Skeletal muscle tissue (tissue), 4 donors: Measurements from ENCODE around the gene PHYKPL. TPM values are rescaled to one million over a fixed set of nuclear protein-coding genes. Genes with fewer than 3 reads are reported as not detected.

Source experiments
- H3K27ac ChIP-seq: one replicate; pipeline ENCODE4 v1.7.0; 2013; ENCODE audit warnings: mild to moderate bottlenecking, low read depth, low read length, inconsistent platforms
- H3K27me3 ChIP-seq, 3 donors: one replicate each; pipeline ENCODE4 v1.7.0; 2013; ENCODE audit warnings: low read length in 3 of 3; ENCODE audit not compliant: control insufficient read depth in 3 of 3, insufficient read depth in 3 of 3
- H3K36me3 ChIP-seq, 3 donors: one replicate each; pipeline ENCODE4 v1.7.0; 2013; ENCODE audit warnings: low read length in 3 of 3; ENCODE audit not compliant: control insufficient read depth in 3 of 3, insufficient read depth in 3 of 3
- H3K4me1 ChIP-seq, 3 donors: one replicate each; pipeline ENCODE4 v1.7.0; 2013; ENCODE audit warnings: low read length in 3 of 3, mild to moderate bottlenecking in 3 of 3; ENCODE audit not compliant: control insufficient read depth in 3 of 3, insufficient read depth in 3 of 3
- H3K4me3 ChIP-seq, 3 donors: one replicate each; pipeline ENCODE4 v1.7.0; 2013; ENCODE audit warnings: low read length in 3 of 3
- H3K9ac ChIP-seq, 3 donors: one replicate each; pipeline ENCODE4 v1.7.0; 2013; ENCODE audit warnings: low read length in 3 of 3, mild to moderate bottlenecking in 3 of 3, moderate library complexity in 2 of 3, low read depth in 1 of 3
- H3K9me3 ChIP-seq, 3 donors: one replicate each; pipeline ENCODE4 v1.7.0; 2013; ENCODE audit warnings: low read length in 3 of 3; ENCODE audit not compliant: control insufficient read depth in 3 of 3
- total RNA-seq: library from RNA; depleted of rRNA; stranded (reverse); fragments of >200 nt; gene quantifications from one replicate; pipeline ENCODE4 v1.2.3, GENCODE V29; 2014
- donor health status: Osteomylitis.

The PHYKPL gene
- total RNA-seq, 1 donor from 2014 or later = 38.1 TPM

- no peaks in the 10 kb centered on the region for H3K9me3 ChIP-seq
- no peaks in the 10 kb centered on the region for H3K27me3 ChIP-seq
- H3K36me3 ChIP-seq = no peaks in the 10 kb centered on the region
- H3K4me3 ChIP-seq = no peak overlapping the region
- no peaks in the 10 kb centered on the region for H3K4me1 ChIP-seq
- H3K9ac ChIP-seq = no peak overlapping the region
- no peak overlapping the region for H3K27ac ChIP-seq
These were observed 52.3 kb downstream of the PHYKPL start for GRCh38 chr5:178180141-178180863.

- Histone ChIP-seq H3K4me1 (no peaks in the 10 kb centered on the region), H3K9me3 (no peaks in the 10 kb centered on the region), H3K27ac (no peak overlapping the region), H3K4me3 (no peak overlapping the region), H3K9ac (no peak overlapping the region), H3K27me3 (no peaks in the 10 kb centered on the region), H3K36me3 (no peaks in the 10 kb centered on the region)
These were observed 55.0 kb downstream of the PHYKPL start for GRCh38 chr5:178177569-178177968.

GRCh38 chr5:178176791-178177190 is 55.8 kb downstream of the PHYKPL start:
- Histone ChIP-seq H3K36me3 (no peaks in the 10 kb centered on the region), H3K27ac (no peak overlapping the region), H3K9me3 (no peaks in the 10 kb centered on the region), H3K4me1 (no peaks in the 10 kb centered on the region), H3K27me3 (no peaks in the 10 kb centered on the region), H3K9ac (no peak overlapping the region), H3K4me3 (no peak overlapping the region)

- Histone ChIP-seq H3K9ac (no peak overlapping the region), H3K4me3 (no peak overlapping the region), H3K27ac (no peak overlapping the region), H3K4me1 (no peaks in the 10 kb centered on the region), H3K27me3 (peaks cover 0 to 3% (median 0%) of the 10 kb centered on the region in 3 donors), H3K9me3 (no peaks in the 10 kb centered on the region), H3K36me3 (no peaks in the 10 kb centered on the region)
These were observed 58.1 kb downstream of the PHYKPL start for GRCh38 chr5:178174456-178174855.

- Histone ChIP-seq H3K9ac (no peak overlapping the region), H3K4me3 (no peak overlapping the region), H3K27ac (no peak overlapping the region), H3K9me3 (no peaks in the 10 kb centered on the region), H3K36me3 (no peaks in the 10 kb centered on the region), H3K4me1 (no peaks in the 10 kb centered on the region), H3K27me3 (peaks cover 3 to 12% (median 9%) of the 10 kb centered on the region in 3 donors)
These were observed 62.1 kb downstream of the PHYKPL start for GRCh38 chr5:178170455-178170854.

GRCh38 chr5:178165581-178165980 is 67.0 kb downstream of the PHYKPL start:
- no peaks in the 10 kb centered on the region for H3K9me3 ChIP-seq
- peaks cover 12 to 34% (median 32%) of the 10 kb centered on the region in 3 donors for H3K27me3 ChIP-seq
- peaks cover 0 to 8% (median 8%) of the 10 kb centered on the region in 3 donors for H3K4me1 ChIP-seq
- H3K9ac ChIP-seq = no peak overlapping the region
- no peaks in the 10 kb centered on the region for H3K36me3 ChIP-seq
- H3K27ac ChIP-seq = no peak overlapping the region
- H3K4me3 ChIP-seq = no peak overlapping the region

- Histone ChIP-seq H3K27me3 (peaks cover 12 to 34% (median 29%) of the 10 kb centered on the region in 3 donors), H3K36me3 (no peaks in the 10 kb centered on the region), H3K9ac (peak overlapping the region in 2 of 3 donors; percentile 23 to 57), H3K4me3 (peak overlapping the region; percentile 49 to 65 (median 58)), H3K9me3 (no peaks in the 10 kb centered on the region), H3K4me1 (peaks cover 0 to 8% (median 8%) of the 10 kb centered on the region in 3 donors), H3K27ac (no peak overlapping the region)
These were observed 68.5 kb downstream of the PHYKPL start for GRCh38 chr5:178163772-178164735.

GRCh38 chr5:178162481-178162880 is 70.1 kb downstream of the PHYKPL start:
- H3K9ac ChIP-seq = no peak overlapping the region
- H3K9me3 ChIP-seq = no peaks in the 10 kb centered on the region
- H3K36me3 ChIP-seq = no peaks in the 10 kb centered on the region
- no peak overlapping the region for H3K27ac ChIP-seq
- no peak overlapping the region for H3K4me3 ChIP-seq
- peaks cover 0 to 8% (median 8%) of the 10 kb centered on the region in 3 donors for H3K4me1 ChIP-seq
- H3K27me3 ChIP-seq = peaks cover 12 to 34% (median 29%) of the 10 kb centered on the region in 3 donors

GRCh38 chr5:178160176-178160575 is 72.4 kb downstream of the PHYKPL start:
- Histone ChIP-seq H3K27ac (no peak overlapping the region), H3K27me3 (peaks cover 7 to 22% (median 17%) of the 10 kb centered on the region in 3 donors), H3K36me3 (no peaks in the 10 kb centered on the region), H3K9me3 (no peaks in the 10 kb centered on the region), H3K4me3 (no peak overlapping the region), H3K9ac (no peak overlapping the region), H3K4me1 (peaks cover 0 to 8% (median 8%) of the 10 kb centered on the region in 3 donors)
